T-helper 1 cell treated with Interleukin-12 subunit alpha and Interleukin-12 subunit beta and Interleukin-4 antibody, amounts not matched to agents 30 μg/mL and 1 μg/mL, for 36 hours (primary cell): Measurements from ENCODE around the gene FTCDNL1.

ENCODE experiments used
- H3K27ac Mint-ChIP-seq: one replicate; pipeline ENCODE4 v1.8.0; 2021; ENCODE audit warnings: mild to moderate bottlenecking, mixed read lengths
- H3K27me3 Mint-ChIP-seq: one replicate; pipeline ENCODE4 v1.8.0; 2021; ENCODE audit warnings: low read depth, mixed read lengths
- H3K36me3 Mint-ChIP-seq: one replicate; pipeline ENCODE4 v1.8.0; 2021; ENCODE audit warnings: low read depth, mixed read lengths
- H3K4me1 Mint-ChIP-seq: one replicate; pipeline ENCODE4 v1.8.0; 2021; ENCODE audit warnings: low read depth, mixed read lengths
- H3K4me3 Mint-ChIP-seq: one replicate; pipeline ENCODE4 v1.8.0; 2021; ENCODE audit warnings: mild to moderate bottlenecking, moderate library complexity, mixed read lengths
- H3K9me3 Mint-ChIP-seq: one replicate; pipeline ENCODE4 v1.8.0; 2021; ENCODE audit warnings: mixed read lengths

FTCDNL1 gene

GRCh38 chr2:199855812-199856211 lies 4.8 kb upstream of the FTCDNL1 start:
- H3K27ac Mint-ChIP-seq, result no peak overlapping the region
- H3K4me3 Mint-ChIP-seq, result no peak overlapping the region
- no peaks in the 10 kb centered on the region for H3K9me3 Mint-ChIP-seq
- H3K27me3 Mint-ChIP-seq, result peaks cover 40% of the 10 kb centered on the region
- no peaks in the 10 kb centered on the region for H3K36me3 Mint-ChIP-seq
- peaks cover 4% of the 10 kb centered on the region for H3K4me1 Mint-ChIP-seq

GRCh38 chr2:199851883-199852282 lies 891 bp upstream of the FTCDNL1 start:
- Mint-ChIP-seq H3K4me3 (no peak overlapping the region), H3K27ac (no peak overlapping the region), H3K27me3 (peaks cover 40% of the 10 kb centered on the region), H3K36me3 (no peaks in the 10 kb centered on the region), H3K4me1 (peaks cover 4% of the 10 kb centered on the region), H3K9me3 (no peaks in the 10 kb centered on the region)

GRCh38 chr2:199851501-199851810 lies 464 bp upstream of the FTCDNL1 start:
- Mint-ChIP-seq H3K27me3 (peaks cover 38% of the 10 kb centered on the region), H3K27ac (peak overlapping the region; percentile 86), H3K36me3 (no peaks in the 10 kb centered on the region), H3K4me3 (peak overlapping the region; percentile 96), H3K4me1 (peaks cover 4% of the 10 kb centered on the region), H3K9me3 (no peaks in the 10 kb centered on the region)

GRCh38 chr2:199850218-199850717 lies 724 bp downstream of the FTCDNL1 start:
- peak overlapping the region; percentile 48 for H3K4me3 Mint-ChIP-seq
- peaks cover 38% of the 10 kb centered on the region for H3K27me3 Mint-ChIP-seq
- peaks cover 4% of the 10 kb centered on the region for H3K4me1 Mint-ChIP-seq
- H3K36me3 Mint-ChIP-seq, result no peaks in the 10 kb centered on the region
- H3K27ac Mint-ChIP-seq, result no peak overlapping the region
- H3K9me3 Mint-ChIP-seq, result no peaks in the 10 kb centered on the region

- peaks cover 28% of the 10 kb centered on the region for H3K27me3 Mint-ChIP-seq
- no peak overlapping the region for H3K4me3 Mint-ChIP-seq
- H3K27ac Mint-ChIP-seq, result no peak overlapping the region
- peaks cover 4% of the 10 kb centered on the region for H3K4me1 Mint-ChIP-seq
- no peaks in the 10 kb centered on the region for H3K9me3 Mint-ChIP-seq
- H3K36me3 Mint-ChIP-seq, result no peaks in the 10 kb centered on the region
These were observed 2.4 kb downstream of the FTCDNL1 start for GRCh38 chr2:199848389-199849130.

GRCh38 chr2:199847181-199847864 lies 3.7 kb downstream of the FTCDNL1 start:
- Mint-ChIP-seq H3K9me3 (no peaks in the 10 kb centered on the region), H3K36me3 (no peaks in the 10 kb centered on the region), H3K4me1 (peaks cover 4% of the 10 kb centered on the region), H3K27ac (no peak overlapping the region), H3K4me3 (no peak overlapping the region), H3K27me3 (peaks cover 18% of the 10 kb centered on the region)

GRCh38 chr2:199842631-199843395 lies 8.2 kb downstream of the FTCDNL1 start:
- H3K9me3 Mint-ChIP-seq, result no peaks in the 10 kb centered on the region

GRCh38 chr2:199841409-199841808 lies 9.6 kb downstream of the FTCDNL1 start:
- Mint-ChIP-seq H3K9me3 (no peaks in the 10 kb centered on the region), H3K27ac (no peak overlapping the region), H3K4me1 (no peaks in the 10 kb centered on the region), H3K36me3 (no peaks in the 10 kb centered on the region), H3K27me3 (no peaks in the 10 kb centered on the region), H3K4me3 (no peak overlapping the region)

More at GRCh38 chr2:199842631-199843395, 8.2 kb downstream of the FTCDNL1 start:
- H3K27me3 Mint-ChIP-seq, result no peaks in the 10 kb centered on the region
- no peak overlapping the region for H3K4me3 Mint-ChIP-seq
- no peaks in the 10 kb centered on the region for H3K36me3 Mint-ChIP-seq
- H3K27ac Mint-ChIP-seq, result no peak overlapping the region
- no peaks in the 10 kb centered on the region for H3K4me1 Mint-ChIP-seq

- no peaks in the 10 kb centered on the region for H3K36me3 Mint-ChIP-seq
- no peaks in the 10 kb centered on the region for H3K27me3 Mint-ChIP-seq
- no peaks in the 10 kb centered on the region for H3K9me3 Mint-ChIP-seq
- H3K27ac Mint-ChIP-seq, result no peak overlapping the region
- no peak overlapping the region for H3K4me3 Mint-ChIP-seq
- H3K4me1 Mint-ChIP-seq, result no peaks in the 10 kb centered on the region
These were observed 12.6 kb downstream of the FTCDNL1 start for GRCh38 chr2:199838399-199838798.

GRCh38 chr2:199836943-199837342 lies 14.0 kb downstream of the FTCDNL1 start:
- H3K36me3 Mint-ChIP-seq, result no peaks in the 10 kb centered on the region
- H3K4me1 Mint-ChIP-seq, result no peaks in the 10 kb centered on the region
- H3K9me3 Mint-ChIP-seq, result no peaks in the 10 kb centered on the region
- H3K27me3 Mint-ChIP-seq, result no peaks in the 10 kb centered on the region
- no peak overlapping the region for H3K4me3 Mint-ChIP-seq
- no peak overlapping the region for H3K27ac Mint-ChIP-seq

- H3K4me1 Mint-ChIP-seq, result no peaks in the 10 kb centered on the region
- H3K9me3 Mint-ChIP-seq, result no peaks in the 10 kb centered on the region
- no peak overlapping the region for H3K27ac Mint-ChIP-seq
- H3K27me3 Mint-ChIP-seq, result no peaks in the 10 kb centered on the region
- no peak overlapping the region for H3K4me3 Mint-ChIP-seq
- no peaks in the 10 kb centered on the region for H3K36me3 Mint-ChIP-seq
These were observed 17.5 kb downstream of the FTCDNL1 start for GRCh38 chr2:199833525-199833924.

GRCh38 chr2:199830531-199830930 lies 20.5 kb downstream of the FTCDNL1 start:
- H3K4me1 Mint-ChIP-seq, result no peaks in the 10 kb centered on the region
- no peak overlapping the region for H3K4me3 Mint-ChIP-seq
- no peaks in the 10 kb centered on the region for H3K9me3 Mint-ChIP-seq
- peaks cover 6% of the 10 kb centered on the region for H3K27me3 Mint-ChIP-seq
- H3K27ac Mint-ChIP-seq, result no peak overlapping the region
- H3K36me3 Mint-ChIP-seq, result no peaks in the 10 kb centered on the region

- H3K4me1 Mint-ChIP-seq, result no peaks in the 10 kb centered on the region
- H3K36me3 Mint-ChIP-seq, result no peaks in the 10 kb centered on the region
- peaks cover 6% of the 10 kb centered on the region for H3K27me3 Mint-ChIP-seq
- H3K9me3 Mint-ChIP-seq, result no peaks in the 10 kb centered on the region
- no peak overlapping the region for H3K4me3 Mint-ChIP-seq
- no peak overlapping the region for H3K27ac Mint-ChIP-seq
These were observed 21.4 kb downstream of the FTCDNL1 start for GRCh38 chr2:199829628-199830027.

- no peak overlapping the region for H3K4me3 Mint-ChIP-seq
- no peak overlapping the region for H3K27ac Mint-ChIP-seq
- H3K9me3 Mint-ChIP-seq, result no peaks in the 10 kb centered on the region
- H3K4me1 Mint-ChIP-seq, result no peaks in the 10 kb centered on the region
- H3K36me3 Mint-ChIP-seq, result no peaks in the 10 kb centered on the region
- peaks cover 10% of the 10 kb centered on the region for H3K27me3 Mint-ChIP-seq
These were observed 31.2 kb downstream of the FTCDNL1 start for GRCh38 chr2:199819746-199820145.

- no peak overlapping the region for H3K27ac Mint-ChIP-seq
- no peak overlapping the region for H3K4me3 Mint-ChIP-seq
- H3K27me3 Mint-ChIP-seq, result peaks cover 10% of the 10 kb centered on the region
These were observed 32.2 kb downstream of the FTCDNL1 start for GRCh38 chr2:199818754-199819153.

More at GRCh38 chr2:199818754-199819153, 32.2 kb downstream of the FTCDNL1 start:
- Mint-ChIP-seq H3K36me3 (no peaks in the 10 kb centered on the region), H3K9me3 (no peaks in the 10 kb centered on the region), H3K4me1 (no peaks in the 10 kb centered on the region)
